T-helper 9 cell (primary cell): ENCODE results near the gene SLITRK4.

Source experiments
- DNase-seq: peaks from one replicate; pipeline ENCODE4 v3.0.0-alpha.2; 2020
- total RNA-seq, 2 donors: gene quantifications; one replicate each; lab custom pipeline; 2026; lab: John Stamatoyannopoulos, UW

SLITRK4 gene
- 0 reads per million in 2 donors for total RNA-seq

- DNase-seq: no peak
These were observed at the start of gene SLITRK4 for GRCh38 chrX:143635915-143636314. SLITRK4 (minus strand) TSS chrX:143636101; CDS start chrX:143631108, 4,993 bp downstream.

GRCh38 chrX:143683486-143683885, 47.6 kb upstream of the SLITRK4 start:
- no peak for DNase-seq

GRCh38 chrX:143674926-143675325, 39.0 kb upstream of the SLITRK4 start:
- DNase-seq: no peak

- no peak for DNase-seq
These were observed 33.5 kb upstream of the SLITRK4 start for GRCh38 chrX:143669395-143669794.

- DNase-seq: no peak
These were observed 28.4 kb upstream of the SLITRK4 start for GRCh38 chrX:143664302-143664701.

GRCh38 chrX:143663755-143664154, 27.9 kb upstream of the SLITRK4 start:
- no peak for DNase-seq

- no peak for DNase-seq
These were observed 25.4 kb upstream of the SLITRK4 start for GRCh38 chrX:143661286-143661685.

GRCh38 chrX:143648705-143649104, 12.8 kb upstream of the SLITRK4 start:
- DNase-seq: no peak

- DNase-seq: no peak
These were observed 6.5 kb upstream of the SLITRK4 start for GRCh38 chrX:143642426-143642825.

- DNase-seq: no peak
These were observed 930 bp upstream of the SLITRK4 start for GRCh38 chrX:143636831-143637230.

GRCh38 chrX:143634663-143635455, 1.0 kb downstream of the SLITRK4 start:
- no peak for DNase-seq

GRCh38 chrX:143634309-143634662, 1.6 kb downstream of the SLITRK4 start:
- no peak for DNase-seq

- no peak for DNase-seq
These were observed 2.2 kb downstream of the SLITRK4 start for GRCh38 chrX:143633461-143634308.

- DNase-seq: no peak
These were observed 3.1 kb downstream of the SLITRK4 start for GRCh38 chrX:143632625-143633410.

- DNase-seq: no peak
These were observed 12.2 kb downstream of the SLITRK4 start for GRCh38 chrX:143623657-143624056.

- DNase-seq: no peak
These were observed 14.6 kb downstream of the SLITRK4 start for GRCh38 chrX:143621276-143621675.

- no peak for DNase-seq
These were observed 20.1 kb downstream of the SLITRK4 start for GRCh38 chrX:143615851-143616250.

- no peak for DNase-seq
These were observed 34.1 kb downstream of the SLITRK4 start for GRCh38 chrX:143601809-143602208.

- DNase-seq: no peak
These were observed 54.7 kb downstream of the SLITRK4 start for GRCh38 chrX:143581240-143581639.

- no peak for DNase-seq
These were observed 55.6 kb downstream of the SLITRK4 start for GRCh38 chrX:143580266-143580665.
